B cell (primary cell): ENCODE results near the gene RIC8B.

Experiments used
- EZH2 ChIP-seq: IDR thresholded peaks from 2 replicates; pipeline ENCODE4 v1.6.1; 2012; ENCODE audit warnings: borderline replicate concordance, low read depth, mild to moderate bottlenecking, moderate library complexity, low read length; ENCODE audit not compliant: insufficient read depth, poor library complexity, severe bottlenecking
- TF ChIP-seq, protein P1 (sequence below): fragments of 200-600 bp; IDR thresholded peaks from one replicate; pipeline ENCODE4 v1.8.0; 2022; ENCODE audit warnings: antibody characterized with exemption, mild to moderate bottlenecking

DNA sequence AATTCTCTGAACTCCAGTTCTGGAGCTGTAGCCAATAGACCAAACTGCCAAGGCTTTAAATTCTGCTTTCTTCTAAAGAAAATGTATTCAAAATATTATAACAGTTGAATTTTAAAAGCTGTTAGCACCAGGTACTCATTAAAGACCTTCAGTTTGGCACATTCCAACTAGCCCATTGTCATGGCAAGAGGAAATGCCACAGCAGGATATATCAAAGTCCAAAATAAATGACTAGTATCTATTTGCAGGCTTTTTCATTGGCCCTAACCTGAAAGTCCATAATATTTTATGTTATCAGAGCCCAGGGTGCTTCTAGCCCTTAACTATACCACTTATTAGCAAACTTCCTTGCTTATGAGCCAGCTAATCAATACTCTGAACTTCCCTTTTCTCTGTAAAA, 3.1 kb upstream of the RIC8B start:
- no peak for TF ChIP-seq EZH2
- TF ChIP-seq, protein P1, sequence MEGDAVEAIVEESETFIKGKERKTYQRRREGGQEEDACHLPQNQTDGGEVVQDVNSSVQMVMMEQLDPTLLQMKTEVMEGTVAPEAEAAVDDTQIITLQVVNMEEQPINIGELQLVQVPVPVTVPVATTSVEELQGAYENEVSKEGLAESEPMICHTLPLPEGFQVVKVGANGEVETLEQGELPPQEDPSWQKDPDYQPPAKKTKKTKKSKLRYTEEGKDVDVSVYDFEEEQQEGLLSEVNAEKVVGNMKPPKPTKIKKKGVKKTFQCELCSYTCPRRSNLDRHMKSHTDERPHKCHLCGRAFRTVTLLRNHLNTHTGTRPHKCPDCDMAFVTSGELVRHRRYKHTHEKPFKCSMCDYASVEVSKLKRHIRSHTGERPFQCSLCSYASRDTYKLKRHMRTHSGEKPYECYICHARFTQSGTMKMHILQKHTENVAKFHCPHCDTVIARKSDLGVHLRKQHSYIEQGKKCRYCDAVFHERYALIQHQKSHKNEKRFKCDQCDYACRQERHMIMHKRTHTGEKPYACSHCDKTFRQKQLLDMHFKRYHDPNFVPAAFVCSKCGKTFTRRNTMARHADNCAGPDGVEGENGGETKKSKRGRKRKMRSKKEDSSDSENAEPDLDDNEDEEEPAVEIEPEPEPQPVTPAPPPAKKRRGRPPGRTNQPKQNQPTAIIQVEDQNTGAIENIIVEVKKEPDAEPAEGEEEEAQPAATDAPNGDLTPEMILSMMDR, result no peak
